Lung (tissue), 12 donors: ENCODE data around the gene PTPRA. TPM values are rescaled to one million over a fixed set of nuclear protein-coding genes. Genes with fewer than 3 reads are reported as not detected.
"Not testable (repeated sequence)": the region's sequence is repeated elsewhere in the genome, so short reads cannot be mapped to it uniquely, and the experiment has no call there.

Experiments
- ATAC-seq: fragments of 200-7000 bp; cut with Tn5 transposase; one replicate; pipeline ENCODE4 v1.9.1; 2020; ENCODE audit warnings: moderate number of reproducible peaks; ENCODE audit not compliant: insufficient read depth, low FRiP score
- DNase-seq, 3 donors: peaks; one replicate each; pipeline ENCODE4 v3.0.0-alpha.2; 2013 to 2017
- H3K27ac ChIP-seq, 2 donors: one replicate each; pipeline ENCODE4 v1.5.1; 2013; ENCODE audit warnings: mild to moderate bottlenecking in 2 of 2, moderate library complexity in 2 of 2, control low read depth in 1 of 2, inconsistent platforms in 1 of 2, low read depth in 1 of 2, low read length in 1 of 2
- H3K27me3 ChIP-seq, 3 donors: one replicate each; pipeline ENCODE4 v1.5.1; 2013; ENCODE audit warnings: low read length in 2 of 3; ENCODE audit not compliant: control insufficient read depth in 3 of 3, insufficient read depth in 3 of 3
- H3K36me3 ChIP-seq, 4 donors: one replicate each; pipeline ENCODE4 v1.5.1; 2013; ENCODE audit warnings: low read length in 4 of 4, mild to moderate bottlenecking in 1 of 4, moderate library complexity in 1 of 4; ENCODE audit not compliant: control insufficient read depth in 4 of 4, insufficient read depth in 4 of 4
- H3K4me1 ChIP-seq, 5 donors: one replicate each; pipeline ENCODE4 v1.5.1; 2013; ENCODE audit warnings: low read length in 5 of 5, mild to moderate bottlenecking in 2 of 5, moderate library complexity in 1 of 5; ENCODE audit not compliant: control insufficient read depth in 5 of 5, insufficient read depth in 5 of 5
- H3K4me3 ChIP-seq: one replicate; pipeline ENCODE4 v1.5.1; 2013; ENCODE audit warnings: mild to moderate bottlenecking, control low read depth, moderate library complexity
- H3K9ac ChIP-seq, 2 donors: one replicate each; pipeline ENCODE4 v1.5.1; 2013; ENCODE audit warnings: low read length in 2 of 2, control low read depth in 1 of 2; ENCODE audit not compliant: insufficient read depth in 1 of 2
- H3K9me3 ChIP-seq, 4 donors: one replicate each; pipeline ENCODE4 v1.5.1; 2013; ENCODE audit warnings: low read length in 3 of 4, mild to moderate bottlenecking in 1 of 4, moderate library complexity in 1 of 4; ENCODE audit not compliant: control insufficient read depth in 4 of 4, insufficient read depth in 3 of 4
- WGBS, 2 donors: extraction: QIAGEN DNeasy Blood & Tissue Kit; methylation state at CpG; one replicate each; pipeline ENCODE4 v1.1.7; 2013; 5-methylcytosine and 5-hydroxymethylcytosine counted together
- polyA plus RNA-seq, 2 donors: library from polyadenylated mRNA; stranded (reverse); fragments of 200-250 nt; gene quantifications; one replicate each; pipeline ENCODE4 v1.2.1, GENCODE V29; 2013
- total RNA-seq, 2 donors: library from RNA; depleted of rRNA in 1 of 2; stranded (reverse); fragments of >200 nt in 1 of 2; gene quantifications; one replicate each; pipeline ENCODE4 v1.2.1, GENCODE V29; 2014 to 2021
- TF ChIP-seq, protein P1 (sequence below): IDR thresholded peaks from 2 replicates; pipeline ENCODE4 v1.5.1; 2012; ENCODE audit warnings: mild to moderate bottlenecking; ENCODE audit errors: control extremely low read depth, extremely low read depth
- donor health status: control.
- donor health status: control.
- donor health status: Bipolar disorder and iron deficiency.
- donor health status: healthy.
- donor health status: DM: yes; HTN: yes; CAD: no.

PTPRA gene
- total and polyA plus RNA-seq, 4 donors = 17.8 to 92.1 (median 40.1) TPM

DNA sequence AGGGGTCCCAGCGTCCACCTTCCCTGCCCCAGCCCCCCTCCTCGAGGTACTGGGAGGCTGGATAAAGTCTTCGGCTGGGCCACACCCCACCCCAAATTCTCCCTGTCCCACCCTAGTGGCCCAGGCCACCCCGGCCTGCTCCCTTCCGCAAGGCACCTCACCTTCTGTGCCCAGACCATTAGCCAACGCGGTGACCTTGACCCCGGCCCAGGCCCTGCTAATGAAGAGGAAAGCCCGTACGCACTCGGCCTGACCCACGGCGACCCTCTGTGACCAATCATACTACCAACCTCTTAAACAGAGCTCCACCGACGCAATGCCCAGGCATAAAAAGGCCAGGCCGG, 198.0 kb downstream of the PTPRA start:
- peaks cover 0 to 1% (median 0%) of the 10 kb centered on the region in 4 donors for H3K9me3 ChIP-seq
- no peak overlapping the region for H3K27ac ChIP-seq
- peaks cover 0 to 13% (median 0%) of the 10 kb centered on the region in 5 donors for H3K4me1 ChIP-seq
- TF ChIP-seq, protein P1, sequence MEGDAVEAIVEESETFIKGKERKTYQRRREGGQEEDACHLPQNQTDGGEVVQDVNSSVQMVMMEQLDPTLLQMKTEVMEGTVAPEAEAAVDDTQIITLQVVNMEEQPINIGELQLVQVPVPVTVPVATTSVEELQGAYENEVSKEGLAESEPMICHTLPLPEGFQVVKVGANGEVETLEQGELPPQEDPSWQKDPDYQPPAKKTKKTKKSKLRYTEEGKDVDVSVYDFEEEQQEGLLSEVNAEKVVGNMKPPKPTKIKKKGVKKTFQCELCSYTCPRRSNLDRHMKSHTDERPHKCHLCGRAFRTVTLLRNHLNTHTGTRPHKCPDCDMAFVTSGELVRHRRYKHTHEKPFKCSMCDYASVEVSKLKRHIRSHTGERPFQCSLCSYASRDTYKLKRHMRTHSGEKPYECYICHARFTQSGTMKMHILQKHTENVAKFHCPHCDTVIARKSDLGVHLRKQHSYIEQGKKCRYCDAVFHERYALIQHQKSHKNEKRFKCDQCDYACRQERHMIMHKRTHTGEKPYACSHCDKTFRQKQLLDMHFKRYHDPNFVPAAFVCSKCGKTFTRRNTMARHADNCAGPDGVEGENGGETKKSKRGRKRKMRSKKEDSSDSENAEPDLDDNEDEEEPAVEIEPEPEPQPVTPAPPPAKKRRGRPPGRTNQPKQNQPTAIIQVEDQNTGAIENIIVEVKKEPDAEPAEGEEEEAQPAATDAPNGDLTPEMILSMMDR = no peak
- no peak for DNase-seq
- no peak overlapping the region for H3K4me3 ChIP-seq
- no peaks in the 10 kb centered on the region for H3K36me3 ChIP-seq
- H3K9ac ChIP-seq = no peak overlapping the region
- WGBS, 2 donors = 55 to 72% methylated on average over 14 to 16 of the region's 16 CpGs
- ATAC-seq = no peak
- H3K27me3 ChIP-seq = peaks cover 0 to 22% (median 15%) of the 10 kb centered on the region in 3 donors

DNA sequence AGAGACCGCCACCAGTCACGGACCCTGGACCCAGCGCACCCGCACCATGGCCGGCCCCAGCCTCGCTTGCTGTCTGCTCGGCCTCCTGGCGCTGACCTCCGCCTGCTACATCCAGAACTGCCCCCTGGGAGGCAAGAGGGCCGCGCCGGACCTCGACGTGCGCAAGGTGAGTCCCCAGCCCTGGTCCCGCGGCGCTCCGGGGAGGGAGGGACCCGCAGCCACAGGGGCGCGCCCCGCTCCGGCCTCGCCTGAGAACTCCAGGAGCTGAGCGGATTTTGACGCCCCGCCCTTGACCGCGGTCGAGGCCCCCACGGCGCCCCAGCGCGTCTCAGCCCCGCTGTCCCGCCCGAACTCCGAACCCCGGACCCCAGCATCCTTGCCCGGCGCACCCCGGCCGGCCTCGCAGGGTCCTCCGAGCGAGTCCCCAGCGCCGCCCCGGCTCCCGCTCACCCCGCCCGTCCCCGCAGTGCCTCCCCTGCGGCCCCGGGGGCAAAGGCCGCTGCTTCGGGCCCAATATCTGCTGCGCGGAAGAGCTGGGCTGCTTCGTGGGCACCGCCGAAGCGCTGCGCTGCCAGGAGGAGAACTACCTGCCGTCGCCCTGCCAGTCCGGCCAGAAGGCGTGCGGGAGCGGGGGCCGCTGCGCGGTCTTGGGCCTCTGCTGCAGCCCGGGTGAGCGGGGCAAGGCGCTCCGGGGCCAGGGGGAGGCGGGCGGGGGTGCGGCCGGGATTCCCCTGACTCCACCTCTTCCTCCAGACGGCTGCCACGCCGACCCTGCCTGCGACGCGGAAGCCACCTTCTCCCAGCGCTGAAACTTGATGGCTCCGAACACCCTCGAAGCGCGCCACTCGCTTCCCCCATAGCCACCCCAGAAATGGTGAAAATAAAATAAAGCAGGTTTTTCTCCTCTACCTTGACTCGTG, 198.6 kb downstream of the PTPRA start, which contains the start of gene OXT:
OXT (plus strand) TSS at position 11 of the 920 bp plus-strand sequence; CDS start at position 47, 36 bp downstream.
- no peak within 1 kb of the TSS for H3K9ac ChIP-seq
- ATAC-seq = peak; percentile 59
- peak in 2 of 3 donors; percentile 29 to 35 for DNase-seq
- TF ChIP-seq, protein P1 = no peak
- 7 to 9% methylated on average over 57 to 95 of the region's 95 CpGs for WGBS, 2 donors
- H3K27me3 ChIP-seq = peaks cover 0 to 22% (median 15%) of the 10 kb centered on the region in 3 donors
- H3K4me1 ChIP-seq = peaks cover 0 to 14% (median 0%) of the 10 kb centered on the region in 5 donors
- H3K4me3 ChIP-seq = peak within 1 kb of the TSS; percentile 30
- peaks cover 0 to 1% (median 0%) of the 10 kb centered on the region in 4 donors for H3K9me3 ChIP-seq
- no peaks in the 10 kb centered on the region for H3K36me3 ChIP-seq
- H3K27ac ChIP-seq = no peak within 1 kb of the TSS

DNA sequence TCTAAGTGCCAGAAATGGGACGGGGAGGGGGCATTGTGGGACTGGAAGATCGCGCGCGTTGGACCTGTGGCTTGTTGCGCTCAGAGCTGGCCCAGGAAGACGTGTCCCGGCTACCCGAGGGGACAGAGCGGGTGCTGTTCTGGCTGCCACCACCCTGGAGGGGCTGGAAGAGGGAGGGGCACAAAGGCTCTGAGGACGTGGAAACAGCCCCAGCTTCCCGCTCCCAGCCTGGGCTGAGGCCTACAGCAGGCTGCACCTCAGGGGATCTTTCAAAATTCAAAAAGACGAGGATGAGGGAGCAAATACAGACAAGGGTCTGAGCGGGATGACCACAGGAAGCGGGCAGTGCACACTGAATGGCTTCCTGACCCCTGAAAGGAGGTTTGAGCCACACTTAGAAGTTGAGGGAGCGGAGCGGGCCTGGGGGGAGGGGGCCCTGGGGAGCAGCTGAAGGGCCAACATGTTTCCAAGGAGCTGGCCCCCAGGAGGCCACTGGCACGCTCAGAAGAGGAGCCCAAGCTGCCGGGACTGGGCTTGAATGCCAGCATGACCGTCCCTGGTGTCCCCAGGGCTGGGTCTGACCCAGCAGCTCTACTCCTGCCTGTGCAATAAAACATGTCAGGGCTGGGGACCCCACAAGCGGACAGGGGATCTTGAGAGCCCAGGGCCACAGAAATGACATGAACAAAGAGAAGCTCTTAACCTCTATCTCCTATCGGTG, 199.4 kb downstream of the PTPRA start:
- Histone ChIP-seq H3K9me3 (peaks cover 0 to 1% (median 0%) of the 10 kb centered on the region in 4 donors), H3K36me3 (no peaks in the 10 kb centered on the region), H3K27ac (no peak overlapping the region), H3K4me3 (peak overlapping the region; percentile 30), H3K27me3 (peaks cover 0 to 22% (median 15%) of the 10 kb centered on the region in 3 donors), H3K4me1 (peaks cover 0 to 15% (median 0%) of the 10 kb centered on the region in 5 donors), H3K9ac (no peak overlapping the region)
- TF ChIP-seq, protein P1 = no peak
- DNase-seq = no peak
- WGBS, 2 donors = 78 to 79% methylated on average over 22 of the region's 22 CpGs
- no peak for ATAC-seq

DNA sequence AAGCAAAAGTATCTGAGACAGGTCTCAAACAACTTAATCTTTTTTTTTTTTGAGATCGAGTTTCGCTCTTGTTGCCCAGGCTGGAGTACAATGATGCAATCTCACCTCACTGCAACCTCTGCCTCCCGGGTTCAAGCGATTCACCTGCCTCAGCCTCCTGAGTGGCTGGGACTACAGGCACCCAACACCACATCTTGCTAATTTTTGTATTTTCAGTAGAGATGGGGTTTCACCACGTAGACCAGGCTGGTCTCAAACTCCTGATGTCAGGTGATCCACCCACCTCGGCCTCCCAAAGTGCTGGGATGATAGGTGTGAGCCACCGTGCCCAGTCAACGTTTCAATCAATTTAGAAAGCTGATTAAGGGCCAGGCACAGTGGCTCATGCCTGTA, 200.0 kb downstream of the PTPRA start:
- WGBS, 2 donors = 87 to 91% methylated on average over 8 of the region's 8 CpGs
- ATAC-seq, H3K36me3 ChIP-seq, H3K9ac ChIP-seq, H3K9me3 ChIP-seq, DNase-seq, H3K4me3 ChIP-seq, H3K27ac ChIP-seq: not testable (repeated sequence)
- H3K4me1 ChIP-seq = peaks cover 0 to 15% (median 0%) of the 10 kb centered on the region in 5 donors
- peaks cover 0 to 24% (median 19%) of the 10 kb centered on the region in 3 donors for H3K27me3 ChIP-seq
